ENCODE results near the gene EIF2B4.

- TF ChIP-seq CTCF (IDR thresholded peaks at IDR 0.05) (no peak), POLR2AphosphoS5 (IDR thresholded peaks at IDR 0.05; ENCODE audit: low read depth, low read length) (no peak), REST (IDR thresholded peaks at IDR 0.05; ENCODE audit: insufficient read depth in 1 of 2, low read depth in 2 of 2, low read length in 1 of 2) (no peak), TCF7L2 (IDR thresholded peaks at IDR 0.05; ENCODE audit: low read depth, low read length) (no peak)
These were observed 34.8 kb downstream of the EIF2B4 start for GRCh38 chr2:27335311-27335710.
